HepG2 (cell line): Measurements from ENCODE around the gene SELENOV. TPM values are rescaled to one million over a fixed set of nuclear protein-coding genes. Genes with fewer than 3 reads are reported as not detected.

Source experiments
- ATAC-seq: fragments of 200-7000 bp; cut with Tn5 transposase; 3 replicates; pipeline ENCODE4 v1.9.1; 2020; ENCODE audit warnings: mild to moderate bottlenecking, moderate library complexity
- BruUV-seq: library from RNA; stranded (reverse); fragments of 400-500 nt; replicated peaks from 2 replicates; lab custom pipeline; 2021; lab: Mats Ljungman, UMichigan
- CTCF ChIA-PET: fragments of 300-600 bp; formaldehyde crosslinking; extraction: SDS; loops from one replicate; lab custom pipeline; 2021; ENCODE audit warnings: low total read pairs, inconsistent platforms, low intra/inter-chr PET ratio; lab: Yijun Ruan, JAX
- POLR2A ChIA-PET: fragments of 350-600 bp; sonication (Branson Sonifier 250); formaldehyde crosslinking; loops from one replicate; lab custom pipeline; 2020; ENCODE audit warnings: antibody characterized with exemption, inconsistent platforms; lab: Yijun Ruan, JAX
- DNase-seq: peaks from one replicate; pipeline ENCODE4 v3.0.0-alpha.2; 2015; ENCODE audit warnings: low spot score
- FAIRE-seq: peaks from 3 replicates; lab custom pipeline; 2011; peaks lifted over from hg19 to GRCh38; lab: Jason Lieb, UNC
- H2AFZ ChIP-seq: one replicate; pipeline ENCODE4 v1.6.1; 2011; ENCODE audit warnings: low read length, inconsistent platforms
- H3K27ac ChIP-seq: fragments of 300-600 bp; 3 replicates; pipeline ENCODE4 v1.8.0; 2011; ENCODE audit warnings: mixed run types, mild to moderate bottlenecking, mixed read lengths, low read length, inconsistent platforms; ENCODE audit not compliant: insufficient read depth; ENCODE audit errors: extremely low read length
- H3K27me3 ChIP-seq, 2 experiments: fragments of 200-600 bp in 1 of 2; 2 replicates in 1 of 2; 3 replicates in 1 of 2; pipeline versions ENCODE4 v1.6.0 to v1.8.0; 2011; ENCODE audit warnings: low read length in 2 of 2, mild to moderate bottlenecking in 2 of 2, moderate library complexity in 2 of 2, inconsistent platforms in 1 of 2; ENCODE audit not compliant: insufficient read depth in 2 of 2, control insufficient read depth in 1 of 2
- H3K36me3 ChIP-seq, 2 experiments: fragments of 200-600 bp in 1 of 2; replicated peaks in 1 of 2; 2 replicates in 1 of 2; 3 replicates in 1 of 2; pipeline versions ENCODE4 v1.5.1 to v1.8.0; 2011; ENCODE audit warnings: low read length in 2 of 2, inconsistent platforms in 1 of 2; ENCODE audit not compliant: insufficient read depth in 2 of 2, control insufficient read depth in 1 of 2
- H3K4me1 ChIP-seq: 2 replicates; pipeline ENCODE4 v1.5.1; 2012; ENCODE audit warnings: low read length, inconsistent platforms; ENCODE audit not compliant: insufficient read depth
- H3K4me2 ChIP-seq: 2 replicates; pipeline ENCODE4 v1.6.0; 2011; ENCODE audit warnings: low read depth, low read length, inconsistent platforms
- H3K4me3 ChIP-seq, 3 experiments: fragments of 200-600 bp in 1 of 3; sonication (generic), shearing (Covaris generic) in 1 of 3; replicated peaks in 1 of 3; 2 replicates each; pipeline ENCODE4 v1.5.1; 2011 to 2016; ENCODE audit warnings: low read length in 3 of 3, inconsistent platforms in 2 of 3, low read depth in 2 of 3, mild to moderate bottlenecking in 2 of 3, control low read depth in 1 of 3, mixed read lengths in 1 of 3; ENCODE audit not compliant: insufficient read depth in 1 of 3
- H3K79me2 ChIP-seq: one replicate; pipeline ENCODE4 v1.6.1; 2011; ENCODE audit warnings: low read length, inconsistent platforms; ENCODE audit not compliant: insufficient read depth
- H3K9ac ChIP-seq: 2 replicates; pipeline ENCODE4 v1.6.0; 2011; ENCODE audit warnings: mild to moderate bottlenecking, low read depth, low read length, inconsistent platforms; ENCODE audit not compliant: insufficient read depth
- H3K9me3 ChIP-seq: 2 replicates; pipeline ENCODE4 v1.5.1; 2012; ENCODE audit warnings: mild to moderate bottlenecking, low read length
- H4K20me1 ChIP-seq: 2 replicates; pipeline ENCODE4 v1.6.0; 2011; ENCODE audit warnings: inconsistent platforms, mild to moderate bottlenecking, low read length, moderate library complexity; ENCODE audit not compliant: insufficient read depth
- AKAP8 ChIP-seq: sonication (generic); formaldehyde crosslinking; IDR thresholded peaks from 2 replicates; pipeline ENCODE4 v1.5.1; 2020; ENCODE audit warnings: mild to moderate bottlenecking, missing genetic modification reagents
- ELF1 ChIP-seq: sonication (generic); formaldehyde crosslinking; IDR thresholded peaks from 2 replicates; pipeline ENCODE4 v1.4.0; 2020; ENCODE audit warnings: missing genetic modification reagents
- FOSL2 ChIP-seq: sonication (generic); formaldehyde crosslinking; IDR thresholded peaks from 2 replicates; pipeline ENCODE4 v1.4.0; 2020; ENCODE audit warnings: missing genetic modification reagents
- HNRNPUL1 ChIP-seq: fragments of 200-400 bp; formaldehyde crosslinking; IDR thresholded peaks from 2 replicates; pipeline ENCODE4 v1.6.1; 2017; ENCODE audit warnings: low read depth, mild to moderate bottlenecking, low read length, moderate library complexity
- KLF13 ChIP-seq: sonication (generic); formaldehyde crosslinking; IDR thresholded peaks from 2 replicates; pipeline ENCODE4 v1.4.0; 2020; ENCODE audit warnings: mild to moderate bottlenecking, missing genetic modification reagents
- PITX1 ChIP-seq: sonication (generic); formaldehyde crosslinking; IDR thresholded peaks from 2 replicates; pipeline ENCODE4 v1.5.1; 2020; ENCODE audit warnings: mild to moderate bottlenecking, missing genetic modification reagents
- RNF2 ChIP-seq: fragments of 450-650 bp; conservative IDR thresholded peaks from 2 replicates; pipeline ENCODE4 v1.6.1; 2016; ENCODE audit warnings: low read depth
- SP140L ChIP-seq: sonication (generic); formaldehyde crosslinking; IDR thresholded peaks from 2 replicates; pipeline ENCODE4 v1.4.0; 2020; ENCODE audit warnings: missing genetic modification reagents, borderline replicate concordance
- TCF7L2 ChIP-seq: IDR thresholded peaks from 2 replicates; pipeline ENCODE4 v1.6.1; 2011; ENCODE audit warnings: mild to moderate bottlenecking, low read depth, low read length, moderate library complexity
- YEATS4 ChIP-seq: sonication (generic); formaldehyde crosslinking; IDR thresholded peaks from 2 replicates; pipeline ENCODE4 v1.4.0; 2020; ENCODE audit warnings: missing genetic modification reagents, borderline replicate concordance
- ZNF713 ChIP-seq: sonication (generic); formaldehyde crosslinking; IDR thresholded peaks from 2 replicates; pipeline ENCODE4 v1.4.0; 2020; ENCODE audit warnings: mild to moderate bottlenecking, missing genetic modification reagents
- WGBS: methylation state at CpG from one replicate; pipeline ENCODE4 v1.1.6; 2017; ENCODE audit warnings: low lambda C conversion rate; 5-methylcytosine and 5-hydroxymethylcytosine counted together
- in situ Hi-C: cut with HindIII; loops from 2 replicates; pipeline ENCODE4 v1.10.0; 2017; ENCODE audit warnings: low pct_unique_long_range_greater_than_20kb; ENCODE audit not compliant: extremely low pct_ligation_motif_present
- intact Hi-C: fragments of 100-400 bp; cut with micrococcal nuclease; formaldehyde crosslinking; loops from one replicate; pipeline ENCODE4 v1.10.0; 2022; ENCODE audit not compliant: unreplicated experiment
- polyA plus RNA-seq, 8 experiments: library from polyadenylated mRNA; depleted of rRNA in 3 of 8; stranded (reverse) in 7 of 8; unstranded in 1 of 8; fragments of >200 nt; fragmentation: Illumina TruSeq in 4 of 8; extraction: Trizol in 4 of 8; gene quantifications; 2 replicates each; pipeline versions ENCODE4 v1.2.1 to v1.2.3, GENCODE V29; 2011 to 2016; ENCODE audit warnings: low read depth in 4 of 8, missing spikeins in 1 of 8, mixed read lengths in 1 of 8; ENCODE audit not compliant: insufficient read depth in 1 of 8
- total RNA-seq, 5 experiments: library from RNA; depleted of rRNA; stranded (reverse); fragments of >200 nt; fragmentation: Illumina TruSeq; extraction: Trizol; gene quantifications; 2 replicates each; pipeline ENCODE4 v1.2.3, GENCODE V29; 2016; ENCODE audit warnings: low read depth in 1 of 5
- TF ChIP-seq, protein P1 (sequence below): sonication (generic); formaldehyde crosslinking; IDR thresholded peaks from 2 replicates; pipeline ENCODE4 v1.5.1; 2020; ENCODE audit warnings: missing genetic modification reagents, mild to moderate bottlenecking, borderline replicate concordance
- TF ChIP-seq, protein P2 (sequence below): IDR thresholded peaks from 2 replicates; pipeline ENCODE4 v1.6.1; 2016; ENCODE audit warnings: missing compliant biosample characterization, missing genetic modification reagents, borderline replicate concordance
- TF ChIP-seq, protein P3 (sequence below): fragments of 450-650 bp; IDR thresholded peaks from 2 replicates; pipeline ENCODE4 v1.6.1; 2017; ENCODE audit warnings: mild to moderate bottlenecking

Gene SELENOV
- total and polyA plus RNA-seq, 2 of the 13 experiments (the other 11 are each of a cell fraction or from before 2014, with no cell fraction given), result not detected

DNA sequence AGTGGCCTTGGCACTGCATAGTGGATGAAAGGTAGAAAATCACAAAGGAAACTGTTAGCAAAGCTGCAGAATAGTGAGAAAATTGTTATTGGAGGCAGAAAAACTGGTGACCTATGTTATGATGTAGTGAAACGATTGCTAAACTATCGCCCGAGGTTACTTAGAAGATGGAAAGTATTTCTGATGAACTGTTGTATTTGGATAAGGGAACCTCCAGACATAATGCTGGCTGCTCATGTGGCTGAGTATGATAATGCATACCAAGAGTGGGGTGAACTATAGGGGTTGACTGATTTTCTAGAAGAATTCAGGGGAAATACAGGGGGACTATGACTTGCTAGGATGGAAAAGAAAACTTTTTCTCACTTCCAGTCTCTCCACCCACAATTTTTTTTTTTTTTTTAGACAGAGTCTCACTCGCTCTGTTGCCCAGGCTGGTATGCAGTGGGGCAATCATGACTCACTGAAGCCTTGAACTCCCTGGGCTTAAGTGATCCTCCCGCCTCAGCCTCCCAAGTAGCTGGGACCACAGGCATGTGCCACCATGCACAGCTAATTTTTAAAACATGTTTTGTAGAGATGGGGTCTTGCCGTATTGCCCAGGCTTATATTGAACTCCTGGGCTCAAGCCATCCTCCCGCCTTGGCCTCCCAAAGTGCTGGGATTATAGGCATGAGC, 29.4 kb downstream of the SELENOV start:
- Histone ChIP-seq H4K20me1 (no peaks in the 10 kb centered on the region), H3K4me1 (peaks cover 20% of the 10 kb centered on the region), H3K9ac (no peak overlapping the region), H3K27me3 (peaks cover 1 to 14% of the 10 kb centered on the region in 2 experiments; a peak in 3 of 5 replicates), H3K79me2 (peaks cover 2% of the 10 kb centered on the region), H3K9me3 (no peaks in the 10 kb centered on the region), H3K27ac (no peak overlapping the region), H3K4me3 (no peak overlapping the region), H2AFZ (no peak overlapping the region), H3K36me3 (no peaks in the 10 kb centered on the region), H3K4me2 (no peak overlapping the region)
- ChIA-PET CTCF (no interaction called here), POLR2A (no interaction called here)
- WGBS, result 23% methylated on average over 7 of the region's 7 CpGs
- no peak for DNase-seq
- TF ChIP-seq FOSL2 (CRISPR knock-in tag) (peak; percentile 31; the same call in 1 of the 2 replicates), AKAP8 (CRISPR knock-in tag) (no peak), RNF2 (no peak), HNRNPUL1 (no peak), ELF1 (CRISPR knock-in tag) (no peak)
- no peak for ATAC-seq
- no peak for FAIRE-seq
- in situ Hi-C loops, result no loop called here
- no TSS peak for BruUV-seq
- intact Hi-C loops, result no loop called here

DNA sequence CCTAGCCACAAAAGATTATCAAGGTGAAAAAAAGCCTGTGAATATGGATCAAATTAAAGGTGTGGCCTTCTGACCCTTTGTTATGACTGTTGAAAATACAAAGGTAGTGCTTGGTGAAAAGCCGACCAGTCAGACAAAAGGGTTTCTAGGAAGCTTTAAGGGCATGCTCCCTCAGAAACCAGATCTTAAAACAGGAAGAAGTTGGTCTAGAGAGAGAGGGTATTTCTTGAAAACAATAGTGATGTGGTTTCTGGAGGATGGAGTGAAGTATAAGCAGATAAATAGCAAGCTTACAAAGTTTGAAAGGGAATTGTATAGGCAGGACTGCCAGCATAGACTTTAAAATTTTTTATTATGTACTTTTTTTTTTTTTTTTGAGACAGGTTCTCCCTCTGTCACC, 30.0 kb downstream of the SELENOV start:
- FAIRE-seq (no peak), DNase-seq (no peak), ATAC-seq (no peak)
- intact Hi-C loops (no loop called here), in situ Hi-C loops (no loop called here)
- H4K20me1 ChIP-seq, result no peaks in the 10 kb centered on the region
- H3K79me2 ChIP-seq, result no peaks in the 10 kb centered on the region
- POLR2A ChIA-PET, result no interaction called here
- no peaks in the 10 kb centered on the region for H3K9me3 ChIP-seq
- 0% methylated on average over 1 of the region's 1 CpG for WGBS
- H3K4me3 ChIP-seq, result no peak overlapping the region
- no peak overlapping the region for H2AFZ ChIP-seq
- BruUV-seq, result no TSS peak
- H3K4me1 ChIP-seq, result peaks cover 20% of the 10 kb centered on the region
- H3K4me2 ChIP-seq, result no peak overlapping the region
- CTCF ChIA-PET, result no interaction called here
- no peaks in the 10 kb centered on the region for H3K36me3 ChIP-seq
- peaks cover 1 to 12% of the 10 kb centered on the region in 2 experiments; a peak in 3 of 5 replicates for H3K27me3 ChIP-seq
- H3K27ac ChIP-seq, result no peak overlapping the region
- H3K9ac ChIP-seq, result no peak overlapping the region
- TF ChIP-seq, protein P1, sequence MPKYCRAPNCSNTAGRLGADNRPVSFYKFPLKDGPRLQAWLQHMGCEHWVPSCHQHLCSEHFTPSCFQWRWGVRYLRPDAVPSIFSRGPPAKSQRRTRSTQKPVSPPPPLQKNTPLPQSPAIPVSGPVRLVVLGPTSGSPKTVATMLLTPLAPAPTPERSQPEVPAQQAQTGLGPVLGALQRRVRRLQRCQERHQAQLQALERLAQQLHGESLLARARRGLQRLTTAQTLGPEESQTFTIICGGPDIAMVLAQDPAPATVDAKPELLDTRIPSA (CRISPR knock-in tag), result no peak
- no peak for TF ChIP-seq TCF7L2
- TF ChIP-seq YEATS4 (CRISPR knock-in tag), result no peak
- no peak for TF ChIP-seq SP140L (CRISPR knock-in tag)
- TF ChIP-seq, protein P2, sequence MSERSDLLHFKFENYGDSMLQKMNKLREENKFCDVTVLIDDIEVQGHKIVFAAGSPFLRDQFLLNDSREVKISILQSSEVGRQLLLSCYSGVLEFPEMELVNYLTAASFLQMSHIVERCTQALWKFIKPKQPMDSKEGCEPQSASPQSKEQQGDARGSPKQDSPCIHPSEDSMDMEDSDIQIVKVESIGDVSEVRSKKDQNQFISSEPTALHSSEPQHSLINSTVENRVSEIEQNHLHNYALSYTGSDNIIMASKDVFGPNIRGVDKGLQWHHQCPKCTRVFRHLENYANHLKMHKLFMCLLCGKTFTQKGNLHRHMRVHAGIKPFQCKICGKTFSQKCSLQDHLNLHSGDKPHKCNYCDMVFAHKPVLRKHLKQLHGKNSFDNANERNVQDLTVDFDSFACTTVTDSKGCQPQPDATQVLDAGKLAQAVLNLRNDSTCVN (CRISPR knock-in tag), result no peak
- no peak for TF ChIP-seq PITX1 (CRISPR knock-in tag)
- TF ChIP-seq, protein P3, sequence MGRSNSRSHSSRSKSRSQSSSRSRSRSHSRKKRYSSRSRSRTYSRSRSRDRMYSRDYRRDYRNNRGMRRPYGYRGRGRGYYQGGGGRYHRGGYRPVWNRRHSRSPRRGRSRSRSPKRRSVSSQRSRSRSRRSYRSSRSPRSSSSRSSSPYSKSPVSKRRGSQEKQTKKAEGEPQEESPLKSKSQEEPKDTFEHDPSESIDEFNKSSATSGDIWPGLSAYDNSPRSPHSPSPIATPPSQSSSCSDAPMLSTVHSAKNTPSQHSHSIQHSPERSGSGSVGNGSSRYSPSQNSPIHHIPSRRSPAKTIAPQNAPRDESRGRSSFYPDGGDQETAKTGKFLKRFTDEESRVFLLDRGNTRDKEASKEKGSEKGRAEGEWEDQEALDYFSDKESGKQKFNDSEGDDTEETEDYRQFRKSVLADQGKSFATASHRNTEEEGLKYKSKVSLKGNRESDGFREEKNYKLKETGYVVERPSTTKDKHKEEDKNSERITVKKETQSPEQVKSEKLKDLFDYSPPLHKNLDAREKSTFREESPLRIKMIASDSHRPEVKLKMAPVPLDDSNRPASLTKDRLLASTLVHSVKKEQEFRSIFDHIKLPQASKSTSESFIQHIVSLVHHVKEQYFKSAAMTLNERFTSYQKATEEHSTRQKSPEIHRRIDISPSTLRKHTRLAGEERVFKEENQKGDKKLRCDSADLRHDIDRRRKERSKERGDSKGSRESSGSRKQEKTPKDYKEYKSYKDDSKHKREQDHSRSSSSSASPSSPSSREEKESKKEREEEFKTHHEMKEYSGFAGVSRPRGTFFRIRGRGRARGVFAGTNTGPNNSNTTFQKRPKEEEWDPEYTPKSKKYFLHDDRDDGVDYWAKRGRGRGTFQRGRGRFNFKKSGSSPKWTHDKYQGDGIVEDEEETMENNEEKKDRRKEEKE, result no peak
- no peak for TF ChIP-seq ZNF713 (CRISPR knock-in tag)
- no peak for TF ChIP-seq KLF13 (CRISPR knock-in tag)
